ENCODE data around the gene RTEL1.

RTEL1 gene

GRCh38 chr20:63740627-63741353, 82.7 kb downstream of the RTEL1 start (continued):
- no peak for TF ChIP-seq ZNF488 (tag by site-specific recombination; IDR thresholded peaks at IDR 0.05)
- no peak for TF ChIP-seq ZNF549 (tag by site-specific recombination; IDR thresholded peaks at IDR 0.05)
- 0 out of 2 replicates have a peak, but pooled peaks have one; percentile 5 for TF ChIP-seq PRDM4 (tag by site-specific recombination; IDR thresholded peaks at IDR 0.05)
- TF ChIP-seq ZNF302 (tag by site-specific recombination; IDR thresholded peaks at IDR 0.05; ENCODE audit: low read depth) = no peak
- TF ChIP-seq ZNF146 (tag by site-specific recombination; IDR thresholded peaks at IDR 0.05) = no peak
- TF ChIP-seq HOXC10 (CRISPR knock-in tag; IDR thresholded peaks at IDR 0.05) = no peak
- TF ChIP-seq ZNF664 (tag by site-specific recombination; IDR thresholded peaks at IDR 0.05) = no peak
- TF ChIP-seq FEZF1 (tag by site-specific recombination; IDR thresholded peaks at IDR 0.05) = no peak
- TF ChIP-seq ZXDB (tag by site-specific recombination; IDR thresholded peaks at IDR 0.05) = peak; percentile 84
- TF ChIP-seq ZNF558 (tag by site-specific recombination; IDR thresholded peaks at IDR 0.05) = no peak
- peak; percentile 90 for TF ChIP-seq KLF16 (tag by site-specific recombination; IDR thresholded peaks at IDR 0.05)
- TF ChIP-seq ZBTB8A (tag by site-specific recombination; IDR thresholded peaks at IDR 0.05) = peak; percentile 38; the same call in 1 of the 2 replicates
- TF ChIP-seq ZNF16 (tag by site-specific recombination; IDR thresholded peaks at IDR 0.05; ENCODE audit: low read depth) = no peak
- no peak for TF ChIP-seq MZF1 (tag by site-specific recombination; IDR thresholded peaks at IDR 0.05; ENCODE audit: borderline replicate concordance)
- no peak for TF ChIP-seq ZNF274 (IDR thresholded peaks at IDR 0.05; ENCODE audit: low read length)
- no peak for TF ChIP-seq ZNF274 (tag by site-specific recombination; IDR thresholded peaks at IDR 0.05; ENCODE audit: borderline replicate concordance)
- peak; percentile 43; the same call in 1 of the 2 replicates for TF ChIP-seq ZNF366 (tag by site-specific recombination; conservative IDR thresholded peaks at IDR 0.05)
- peak; percentile 45; the same call in 1 of the 2 replicates for TF ChIP-seq OSR2 (tag by site-specific recombination; IDR thresholded peaks at IDR 0.05)
- no peak for TF ChIP-seq ZNF501 (tag by site-specific recombination; IDR thresholded peaks at IDR 0.05)
- no peak for TF ChIP-seq ZSCAN30 (tag by site-specific recombination; IDR thresholded peaks at IDR 0.05)
- TF ChIP-seq ZFP69B (tag by site-specific recombination; IDR thresholded peaks at IDR 0.05) = peak; percentile 12; the same call in 1 of the 2 replicates
- no peak for TF ChIP-seq GLI4 (tag by site-specific recombination; IDR thresholded peaks at IDR 0.05)
- TF ChIP-seq ZNF18 (tag by site-specific recombination; IDR thresholded peaks at IDR 0.05) = peak; percentile 10; the same call in 1 of the 2 replicates
- peak; percentile 93 for TF ChIP-seq KLF9 (tag by site-specific recombination; IDR thresholded peaks at IDR 0.05; ENCODE audit: low read depth)
- no peak for TF ChIP-seq REPIN1 (tag by site-specific recombination; IDR thresholded peaks at IDR 0.05; ENCODE audit: low read depth)
- TF ChIP-seq ZNF132 (tag by site-specific recombination; IDR thresholded peaks at IDR 0.05; ENCODE audit: borderline replicate concordance) = no peak
- TF ChIP-seq SP2 (tag by site-specific recombination; IDR thresholded peaks at IDR 0.05) = peak; percentile 50
- peak; percentile 51; the same call in 1 of the 2 replicates for TF ChIP-seq ZNF76 (tag by site-specific recombination; IDR thresholded peaks at IDR 0.05; ENCODE audit: borderline replicate concordance, low read depth)
- TF ChIP-seq ZNF561 (tag by site-specific recombination; IDR thresholded peaks at IDR 0.05; ENCODE audit: borderline replicate concordance) = peak; percentile 72; the same call in 1 of the 2 replicates
- no peak for TF ChIP-seq HOXD13 (CRISPR knock-in tag; IDR thresholded peaks at IDR 0.05; ENCODE audit: borderline replicate concordance)
- TF ChIP-seq ZNF174 (tag by site-specific recombination; IDR thresholded peaks at IDR 0.05) = no peak
- peak; percentile 66 for TF ChIP-seq SP3 (tag by site-specific recombination; IDR thresholded peaks at IDR 0.05)
- TF ChIP-seq ZBTB6 (tag by site-specific recombination; IDR thresholded peaks at IDR 0.05) = peak; percentile 44; the same call in 1 of the 2 replicates
- TF ChIP-seq PBX3 (CRISPR knock-in tag; IDR thresholded peaks at IDR 0.05) = no peak
- TF ChIP-seq ZNF157 (tag by site-specific recombination; IDR thresholded peaks at IDR 0.05) = no peak

All from HEK293 (cell line).